Measurements from ENCODE around the gene PTPRK. TPM values are rescaled to one million over a fixed set of nuclear protein-coding genes. Genes with fewer than 3 reads are reported as not detected.

Gene PTPRK
- total RNA-seq, 1 experiment from 2014 or later: 89.3 TPM

- no peaks in the 10 kb centered on the region for H3K79me2 ChIP-seq (ENCODE audit: low read depth)
- BruUV-seq (replicated peaks): no TSS peak
- DNase-seq: no peak
- H4K20me1 ChIP-seq (ENCODE audit: insufficient read depth): no peaks in the 10 kb centered on the region
- H3K4me1 ChIP-seq (replicated peaks; ENCODE audit: insufficient read depth): no peaks in the 10 kb centered on the region
- no peaks in the 10 kb centered on the region for H3K9me2 ChIP-seq (ENCODE audit: insufficient read depth)
- intact Hi-C loops (cut with micrococcal nuclease; ENCODE audit: unreplicated experiment): no loop called here
- H3K36me3 ChIP-seq (ENCODE audit: low read depth): no peaks in the 10 kb centered on the region
- no peaks in the 10 kb centered on the region for H3K27me3 ChIP-seq (ENCODE audit: insufficient read depth, low read depth)
- H3K4me2 ChIP-seq: no peak overlapping the region
- ChIA-PET POLR2A (ENCODE audit: unreplicated experiment) (no interaction called here), CTCF (no interaction called here)
- H3K4me3 ChIP-seq: no peak overlapping the region
- H3K9me3 ChIP-seq (ENCODE audit: insufficient read depth, low read depth): no peaks in the 10 kb centered on the region
- TF ChIP-seq EZH2 (IDR thresholded peaks at IDR 0.05; ENCODE audit: low read depth): no peak
- no peak for TF ChIP-seq CTCF (conservative IDR thresholded peaks at IDR 0.05)
- H2AFZ ChIP-seq: no peak overlapping the region
- no peak overlapping the region for H3K27ac ChIP-seq
- no peaks in the 10 kb centered on the region for H3F3A ChIP-seq (ENCODE audit: insufficient read depth, low read depth)
These were observed 483.4 kb downstream of the PTPRK start for GRCh38 chr6:128036808-128037570.

GRCh38 chr6:128033156-128033555 lies 487.2 kb downstream of the PTPRK start:
- ChIA-PET CTCF (no interaction called here), POLR2A (ENCODE audit: unreplicated experiment) (interaction anchor here (0.6 kb wide), 1 partner anchor 1762 kb away, joined by 4 read pairs; no protein-coding TSS in a partner anchor)
- Histone ChIP-seq H3K4me2 (no peak overlapping the region), H3K79me2 (ENCODE audit: low read depth) (no peaks in the 10 kb centered on the region), H3K4me1 (replicated peaks; ENCODE audit: insufficient read depth) (no peaks in the 10 kb centered on the region), H4K20me1 (ENCODE audit: insufficient read depth) (no peaks in the 10 kb centered on the region), H3K4me3 (no peak overlapping the region), H3K27ac (no peak overlapping the region), H3K9me3 (ENCODE audit: insufficient read depth, low read depth) (no peaks in the 10 kb centered on the region), H2AFZ (no peak overlapping the region), H3K27me3 (ENCODE audit: insufficient read depth, low read depth) (no peaks in the 10 kb centered on the region), H3F3A (ENCODE audit: insufficient read depth, low read depth) (no peaks in the 10 kb centered on the region), H3K9me2 (ENCODE audit: insufficient read depth) (no peaks in the 10 kb centered on the region), H3K36me3 (ENCODE audit: low read depth) (0 out of 2 replicates have a peak, but pooled peaks cover 3% of the 10 kb centered on the region)
- intact Hi-C loops (cut with micrococcal nuclease; ENCODE audit: unreplicated experiment): no loop called here
- BruUV-seq (replicated peaks): no TSS peak
- no peak for DNase-seq
- TF ChIP-seq CTCF (conservative IDR thresholded peaks at IDR 0.05) (no peak), EZH2 (IDR thresholded peaks at IDR 0.05; ENCODE audit: low read depth) (no peak)

- H3K27me3 ChIP-seq (ENCODE audit: insufficient read depth, low read depth): no peaks in the 10 kb centered on the region
- H3K4me2 ChIP-seq: no peak overlapping the region
- H3K27ac ChIP-seq: no peak overlapping the region
- no peaks in the 10 kb centered on the region for H3K4me1 ChIP-seq (replicated peaks; ENCODE audit: insufficient read depth)
- no peaks in the 10 kb centered on the region for H3K79me2 ChIP-seq (ENCODE audit: low read depth)
- no peaks in the 10 kb centered on the region for H3F3A ChIP-seq (ENCODE audit: insufficient read depth, low read depth)
- intact Hi-C loops (cut with micrococcal nuclease; ENCODE audit: unreplicated experiment): no loop called here
- no peaks in the 10 kb centered on the region for H4K20me1 ChIP-seq (ENCODE audit: insufficient read depth)
- 0 out of 2 replicates have a peak, but pooled peaks cover 3% of the 10 kb centered on the region for H3K36me3 ChIP-seq (ENCODE audit: low read depth)
- BruUV-seq (replicated peaks): no TSS peak
- H3K9me3 ChIP-seq (ENCODE audit: insufficient read depth, low read depth): no peaks in the 10 kb centered on the region
- no peaks in the 10 kb centered on the region for H3K9me2 ChIP-seq (ENCODE audit: insufficient read depth)
- TF ChIP-seq EZH2 (IDR thresholded peaks at IDR 0.05; ENCODE audit: low read depth) (no peak), CTCF (conservative IDR thresholded peaks at IDR 0.05) (no peak)
- ChIA-PET CTCF (no interaction called here), POLR2A (ENCODE audit: unreplicated experiment) (no interaction called here)
- no peak overlapping the region for H3K4me3 ChIP-seq
- no peak overlapping the region for H2AFZ ChIP-seq
- no peak for DNase-seq
These were observed 488.4 kb downstream of the PTPRK start for GRCh38 chr6:128032042-128032441.
